Neuronal stem cell (in vitro differentiated cells): ENCODE data around the gene TSPAN7.

Experiments
- DNase-seq: peaks from one replicate; pipeline ENCODE4 v3.0.0-alpha.2; 2013; ENCODE audit warnings: low spot score
- H2AFZ ChIP-seq: one replicate; pipeline ENCODE4 v1.6.1; 2013; ENCODE audit warnings: mild to moderate bottlenecking, low read length, inconsistent platforms
- H2AK5ac ChIP-seq: 2 replicates; pipeline ENCODE4 v1.6.1; 2013; ENCODE audit warnings: low read depth, mild to moderate bottlenecking, inconsistent platforms, low read length, moderate library complexity, mixed read lengths
- H2BK120ac ChIP-seq: 2 replicates; pipeline ENCODE4 v1.6.1; 2013; ENCODE audit warnings: low read depth, mild to moderate bottlenecking, inconsistent platforms, low read length, moderate library complexity, mixed read lengths
- H2BK12ac ChIP-seq: one replicate; pipeline ENCODE4 v1.6.1; 2013; ENCODE audit warnings: low read length, inconsistent platforms
- H2BK15ac ChIP-seq: 2 replicates; pipeline ENCODE4 v1.6.1; 2013; ENCODE audit warnings: mild to moderate bottlenecking, low read length, inconsistent platforms, mixed read lengths
- H2BK5ac ChIP-seq: one replicate; pipeline ENCODE4 v1.6.1; 2013; ENCODE audit warnings: inconsistent platforms, mild to moderate bottlenecking, low read length, moderate library complexity
- H3K14ac ChIP-seq: one replicate; pipeline ENCODE4 v1.6.1; 2013; ENCODE audit warnings: low read length, inconsistent platforms
- H3K18ac ChIP-seq: 2 replicates; pipeline ENCODE4 v1.6.1; 2013; ENCODE audit warnings: low read length, inconsistent platforms
- H3K23ac ChIP-seq: 2 replicates; pipeline ENCODE4 v1.6.1; 2013; ENCODE audit warnings: low read depth, mild to moderate bottlenecking, mixed read lengths, low read length, inconsistent platforms; ENCODE audit not compliant: poor library complexity
- H3K27ac ChIP-seq: replicated peaks from 3 replicates; pipeline ENCODE4 v1.5.1; 2013; ENCODE audit warnings: low read length, inconsistent platforms
- H3K27me3 ChIP-seq, 3 experiments: 2 replicates each; pipeline ENCODE4 v1.6.1; 2013; ENCODE audit warnings: low read length in 3 of 3, mild to moderate bottlenecking in 2 of 3, inconsistent platforms in 1 of 3, low read depth in 1 of 3, mixed read lengths in 1 of 3, moderate library complexity in 1 of 3; ENCODE audit not compliant: control insufficient read depth in 3 of 3, insufficient read depth in 3 of 3
- H3K36me3 ChIP-seq, 2 donors: replicated peaks in 1 of 2; 2 replicates each; pipeline ENCODE4 v1.6.1; 2013; ENCODE audit warnings: low read length in 2 of 2; ENCODE audit not compliant: control insufficient read depth in 2 of 2, insufficient read depth in 2 of 2
- H3K4ac ChIP-seq: 2 replicates; pipeline ENCODE4 v1.6.1; 2013; ENCODE audit warnings: inconsistent platforms, mild to moderate bottlenecking, low read length, moderate library complexity
- H3K4me1 ChIP-seq, 2 donors: 1 replicate in 1 of 2; 2 replicates in 1 of 2; pipeline ENCODE4 v1.6.1; 2013; ENCODE audit warnings: low read length in 2 of 2, low read depth in 1 of 2; ENCODE audit not compliant: control insufficient read depth in 2 of 2, insufficient read depth in 1 of 2
- H3K4me2 ChIP-seq: one replicate; pipeline ENCODE4 v1.6.1; 2013; ENCODE audit warnings: mild to moderate bottlenecking, low read length, inconsistent platforms; ENCODE audit not compliant: insufficient read depth, poor library complexity, severe bottlenecking
- H3K4me3 ChIP-seq, 2 donors: 2 replicates each; pipeline ENCODE4 v1.5.1; 2013; ENCODE audit warnings: low read length in 2 of 2, mild to moderate bottlenecking in 2 of 2, inconsistent platforms in 1 of 2, moderate library complexity in 1 of 2
- H3K79me1 ChIP-seq: one replicate; pipeline ENCODE4 v1.6.1; 2013; ENCODE audit warnings: low read depth, mild to moderate bottlenecking, inconsistent platforms, low read length, moderate library complexity
- H3K9ac ChIP-seq: one replicate; pipeline ENCODE4 v1.6.1; 2013; ENCODE audit warnings: mild to moderate bottlenecking, low read depth, low read length, inconsistent platforms; ENCODE audit not compliant: poor library complexity
- H3K9me3 ChIP-seq, 2 donors: replicated peaks in 1 of 2; 2 replicates each; pipeline versions ENCODE3 to v1.6.1; 2013; ENCODE audit warnings: low read length in 2 of 2, mild to moderate bottlenecking in 2 of 2, inconsistent platforms in 1 of 2, low read depth in 1 of 2, mixed read lengths in 1 of 2, moderate library complexity in 1 of 2; ENCODE audit not compliant: control insufficient read depth in 2 of 2, insufficient read depth in 1 of 2
- H4K8ac ChIP-seq: one replicate; pipeline ENCODE4 v1.6.1; 2013; ENCODE audit warnings: low read depth, mild to moderate bottlenecking, inconsistent platforms, low read length, moderate library complexity
- H4K91ac ChIP-seq: one replicate; pipeline ENCODE4 v1.6.1; 2013; ENCODE audit warnings: low read length, low read depth, mild to moderate bottlenecking, inconsistent platforms; ENCODE audit not compliant: poor library complexity
- WGBS, 2 donors: extraction: QIAGEN DNeasy Blood & Tissue Kit; methylation state at CpG; one replicate each; pipeline ENCODE4 v1.1.7; 2013; ENCODE audit warnings: missing lambda C conversion rate in 2 of 2, mixed read lengths in 1 of 2; ENCODE audit not compliant: insufficient read length in 2 of 2, insufficient replicate concordance in 1 of 2; ENCODE audit errors: extremely low coverage in 2 of 2; 5-methylcytosine and 5-hydroxymethylcytosine counted together

TSPAN7 gene

GRCh38 chrX:38516196-38516774, 45.1 kb upstream of the TSPAN7 start:
- Histone ChIP-seq H3K79me1 (no peaks in the 10 kb centered on the region), H2BK15ac (no peak overlapping the region), H2AFZ (no peak overlapping the region), H3K14ac (no peak overlapping the region), H4K8ac (no peak overlapping the region), H3K36me3 (no peaks in the 10 kb centered on the region), H2BK5ac (no peak overlapping the region), H3K4ac (no peak overlapping the region), H2BK120ac (no peak overlapping the region), H3K9me3 (no peaks in the 10 kb centered on the region), H3K4me1 (no peaks in the 10 kb centered on the region), H3K27me3 (no peaks in the 10 kb centered on the region), H3K23ac (no peak overlapping the region), H3K4me3 (no peak overlapping the region), H3K4me2 (no peak overlapping the region), H3K27ac (no peak overlapping the region), H2AK5ac (no peak overlapping the region), H3K18ac (no peak overlapping the region), H2BK12ac (no peak overlapping the region), H4K91ac (no peak overlapping the region), H3K9ac (no peak overlapping the region)
- no CpG with 5 or more reads among the region's 2 CpGs for WGBS, 2 donors
- no peak for DNase-seq

- Histone ChIP-seq H3K4me1 (no peaks in the 10 kb centered on the region), H3K4me3 (no peak overlapping the region), H2AK5ac (no peak overlapping the region), H3K4me2 (no peak overlapping the region), H3K23ac (no peak overlapping the region), H2BK15ac (no peak overlapping the region), H3K9ac (no peak overlapping the region), H4K91ac (no peak overlapping the region), H2BK5ac (no peak overlapping the region), H3K9me3 (no peaks in the 10 kb centered on the region), H3K27ac (no peak overlapping the region), H4K8ac (no peak overlapping the region), H3K79me1 (no peaks in the 10 kb centered on the region), H3K36me3 (no peaks in the 10 kb centered on the region), H2BK12ac (no peak overlapping the region), H3K14ac (no peak overlapping the region), H3K27me3 (no peaks in the 10 kb centered on the region), H2AFZ (no peak overlapping the region), H3K4ac (no peak overlapping the region), H3K18ac (no peak overlapping the region), H2BK120ac (no peak overlapping the region)
- no peak for DNase-seq
- no CpG with 5 or more reads among the region's 6 CpGs for WGBS, 2 donors
Observed at GRCh38 chrX:38519651-38520050, 41.7 kb upstream of the TSPAN7 start.

- Histone ChIP-seq H3K4ac (no peak overlapping the region), H3K4me3 (no peak overlapping the region), H3K18ac (no peak overlapping the region), H3K4me2 (no peak overlapping the region), H3K4me1 (no peaks in the 10 kb centered on the region), H2BK5ac (no peak overlapping the region), H3K9me3 (no peaks in the 10 kb centered on the region), H3K9ac (no peak overlapping the region), H3K23ac (no peak overlapping the region), H2BK120ac (no peak overlapping the region), H3K27me3 (no peaks in the 10 kb centered on the region), H2BK12ac (no peak overlapping the region), H3K27ac (no peak overlapping the region), H2BK15ac (no peak overlapping the region), H4K8ac (no peak overlapping the region), H2AFZ (no peak overlapping the region), H3K36me3 (no peaks in the 10 kb centered on the region), H3K79me1 (no peaks in the 10 kb centered on the region), H2AK5ac (no peak overlapping the region), H3K14ac (no peak overlapping the region), H4K91ac (no peak overlapping the region)
- no CpG with 5 or more reads among the region's 2 CpGs for WGBS, 2 donors
- no peak for DNase-seq
Observed at GRCh38 chrX:38538134-38538533, 23.2 kb upstream of the TSPAN7 start.

- H3K4ac ChIP-seq: no peak overlapping the region
- WGBS, 2 donors: no CpG with 5 or more reads among the region's 1 CpG
Observed at GRCh38 chrX:38539748-38540147, 21.6 kb upstream of the TSPAN7 start.

More at GRCh38 chrX:38539748-38540147, 21.6 kb upstream of the TSPAN7 start:
- DNase-seq: no peak
- no peaks in the 10 kb centered on the region for H3K4me1 ChIP-seq
- H3K27me3 ChIP-seq: no peaks in the 10 kb centered on the region
- H2AFZ ChIP-seq: no peak overlapping the region
- H3K36me3 ChIP-seq: no peaks in the 10 kb centered on the region
- no peaks in the 10 kb centered on the region for H3K9me3 ChIP-seq
- H3K23ac ChIP-seq: no peak overlapping the region
- no peak overlapping the region for H2BK120ac ChIP-seq
- no peak overlapping the region for H3K27ac ChIP-seq
- no peak overlapping the region for H3K14ac ChIP-seq
- no peak overlapping the region for H3K18ac ChIP-seq
- H3K9ac ChIP-seq: no peak overlapping the region
- no peak overlapping the region for H4K8ac ChIP-seq
- no peak overlapping the region for H2BK12ac ChIP-seq
- no peak overlapping the region for H2BK15ac ChIP-seq
- no peaks in the 10 kb centered on the region for H3K79me1 ChIP-seq
- H3K4me3 ChIP-seq: no peak overlapping the region
- H3K4me2 ChIP-seq: no peak overlapping the region
- no peak overlapping the region for H4K91ac ChIP-seq
- no peak overlapping the region for H2BK5ac ChIP-seq
- no peak overlapping the region for H2AK5ac ChIP-seq
